ENCODE data around the gene MEI1. TPM values are rescaled to one million over a fixed set of nuclear protein-coding genes. Genes with fewer than 3 reads are reported as not detected.

Gene MEI1
- total RNA-seq, 1 experiment from 2014 or later: 0.20 TPM

DNA sequence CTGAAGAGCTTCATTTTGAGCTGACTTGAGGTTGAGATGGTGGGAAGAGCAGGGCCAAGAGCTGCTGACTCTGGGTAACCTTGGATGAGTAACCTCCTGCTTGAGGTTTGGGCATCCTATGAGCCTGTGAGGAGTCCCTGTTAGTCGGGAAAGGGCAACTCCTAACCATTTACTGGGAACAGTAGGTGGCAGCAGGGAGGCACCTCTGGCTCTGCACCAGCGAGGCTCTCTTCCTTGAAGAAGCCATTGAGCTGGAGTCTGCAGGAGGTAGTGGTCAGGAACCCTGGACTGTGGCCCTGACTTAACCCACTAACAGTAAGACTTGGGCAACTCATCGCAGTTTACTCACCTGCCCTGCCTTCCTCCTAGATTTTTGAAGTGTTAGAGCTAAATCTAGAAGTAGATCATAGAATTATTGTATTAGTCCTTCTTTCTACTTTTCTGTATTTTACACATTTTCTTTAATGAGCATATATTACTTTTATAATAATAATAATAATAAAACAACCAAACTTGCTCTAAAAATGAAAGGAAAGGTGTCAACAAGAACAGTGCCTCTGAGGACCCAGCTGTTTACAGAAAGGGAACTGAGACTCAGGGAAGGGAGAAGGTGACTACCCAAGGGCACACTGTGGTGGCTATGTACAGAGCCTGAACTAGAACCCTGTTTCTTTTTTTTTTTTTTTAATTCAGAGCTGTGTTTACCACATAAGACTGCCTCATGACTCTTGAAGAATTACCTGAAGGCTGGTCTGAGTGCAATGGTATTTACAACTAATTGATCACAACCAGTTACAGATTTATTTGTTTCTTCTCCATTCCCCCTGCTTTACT lies 47.5 kb downstream of the MEI1 start:
- H3K18ac ChIP-seq (ENCODE audit: insufficient read length, low read depth, low read length): no peak overlapping the region
- no peak overlapping the region for H4K5ac ChIP-seq (ENCODE audit: insufficient read length, low read depth, low read length)
- no peaks in the 10 kb centered on the region for H3K79me1 ChIP-seq (ENCODE audit: insufficient read depth, low read depth, low read length, poor library complexity, severe bottlenecking)
- no peak overlapping the region for H4K8ac ChIP-seq (replicated peaks; ENCODE audit: insufficient read length, low read depth, low read length)
- no peak overlapping the region for H3K4me2 ChIP-seq (ENCODE audit: insufficient read depth, insufficient read length, low read length)
- H3K27me3 ChIP-seq (ENCODE audit: insufficient read depth, low read length): no peaks in the 10 kb centered on the region
- Mint-ChIP-seq H3K9me3 (no peaks in the 10 kb centered on the region), H3K4me1 (peaks cover 2 to 6% of the 10 kb centered on the region in 2 experiments; a peak in 2 of 4 replicates), H3K27me3 (ENCODE audit: low read depth) (peaks cover 44% of the 10 kb centered on the region), H3K27ac (no peak overlapping the region), H3K4me3 (no peak overlapping the region), H3K36me3 (ENCODE audit: insufficient read depth in 1 of 3, low read depth in 3 of 3) (no peaks in the 10 kb centered on the region)
- no peak overlapping the region for H2AK5ac ChIP-seq (ENCODE audit: insufficient read length, low read length)
- no peaks in the 10 kb centered on the region for H3K4me1 ChIP-seq (ENCODE audit: insufficient read depth, low read length)
- no peak overlapping the region for H3T11ph ChIP-seq (ENCODE audit: low read length)
- no peak overlapping the region for H3K23ac ChIP-seq (ENCODE audit: insufficient read length, low read depth, low read length)
- H2BK12ac ChIP-seq (ENCODE audit: insufficient read length, low read depth, low read length): no peak overlapping the region
- peak; percentile 87 for DNase-seq
- WGBS (ENCODE audit: extremely low coverage, insufficient read length, low lambda C conversion rate): no CpG with 5 or more reads among the region's 3 CpGs
- no peaks in the 10 kb centered on the region for H4K20me1 ChIP-seq (ENCODE audit: control insufficient read depth, insufficient read depth, insufficient read length)
- H3K56ac ChIP-seq (ENCODE audit: insufficient read length, low read depth, low read length): no peak overlapping the region
- H2BK120ac ChIP-seq (ENCODE audit: low read depth, low read length, poor library complexity, severe bottlenecking): no peak overlapping the region
- no peaks in the 10 kb centered on the region for H3K79me2 ChIP-seq (ENCODE audit: insufficient read depth, low read length)
- no peaks in the 10 kb centered on the region for H3K23me2 ChIP-seq (ENCODE audit: insufficient read length, low read depth, low read length, poor library complexity, severe bottlenecking)
- TF ChIP-seq, protein P1, sequence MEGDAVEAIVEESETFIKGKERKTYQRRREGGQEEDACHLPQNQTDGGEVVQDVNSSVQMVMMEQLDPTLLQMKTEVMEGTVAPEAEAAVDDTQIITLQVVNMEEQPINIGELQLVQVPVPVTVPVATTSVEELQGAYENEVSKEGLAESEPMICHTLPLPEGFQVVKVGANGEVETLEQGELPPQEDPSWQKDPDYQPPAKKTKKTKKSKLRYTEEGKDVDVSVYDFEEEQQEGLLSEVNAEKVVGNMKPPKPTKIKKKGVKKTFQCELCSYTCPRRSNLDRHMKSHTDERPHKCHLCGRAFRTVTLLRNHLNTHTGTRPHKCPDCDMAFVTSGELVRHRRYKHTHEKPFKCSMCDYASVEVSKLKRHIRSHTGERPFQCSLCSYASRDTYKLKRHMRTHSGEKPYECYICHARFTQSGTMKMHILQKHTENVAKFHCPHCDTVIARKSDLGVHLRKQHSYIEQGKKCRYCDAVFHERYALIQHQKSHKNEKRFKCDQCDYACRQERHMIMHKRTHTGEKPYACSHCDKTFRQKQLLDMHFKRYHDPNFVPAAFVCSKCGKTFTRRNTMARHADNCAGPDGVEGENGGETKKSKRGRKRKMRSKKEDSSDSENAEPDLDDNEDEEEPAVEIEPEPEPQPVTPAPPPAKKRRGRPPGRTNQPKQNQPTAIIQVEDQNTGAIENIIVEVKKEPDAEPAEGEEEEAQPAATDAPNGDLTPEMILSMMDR (conservative IDR thresholded peaks at IDR 0.05): peak; percentile 85
- H3K4ac ChIP-seq (ENCODE audit: low read depth, low read length): no peak overlapping the region
- no peaks in the 10 kb centered on the region for H3K9me3 ChIP-seq (ENCODE audit: control insufficient read depth, low read depth, low read length)
- H3K9ac ChIP-seq (ENCODE audit: extremely low read depth, insufficient read length, low read length): no peak overlapping the region
- no peak overlapping the region for H3K27ac ChIP-seq (ENCODE audit: insufficient read length, low read depth, low read length)
- H2BK15ac ChIP-seq (ENCODE audit: low read depth, low read length): no peak overlapping the region
- no peak overlapping the region for H3K14ac ChIP-seq (ENCODE audit: insufficient read depth, low read length)
- no peak overlapping the region for H2AFZ ChIP-seq (ENCODE audit: low read length)
- no peak overlapping the region for H2BK20ac ChIP-seq (ENCODE audit: low read depth, low read length, poor library complexity, severe bottlenecking)
- H4K91ac ChIP-seq (ENCODE audit: insufficient read length, low read depth, low read length): no peak overlapping the region
- H2BK5ac ChIP-seq (ENCODE audit: insufficient read length, low read length): no peak overlapping the region

Measured in H9 (cell line).